Erythroblast (primary cell): ENCODE measurements around the gene TAS1R2.

Source experiments
- GATA1 ChIP-seq: IDR thresholded peaks from 2 replicates; pipeline ENCODE4 v1.6.1; 2011; ENCODE audit warnings: low read depth, mild to moderate bottlenecking, control low read depth, low read length, moderate library complexity
- POLR2A ChIP-seq: IDR thresholded peaks from 2 replicates; pipeline ENCODE4 v1.6.1; 2011; ENCODE audit warnings: mild to moderate bottlenecking, low read length

GRCh38 chr1:18798533-18798932 lies 60.9 kb downstream of the TAS1R2 start:
- TF ChIP-seq POLR2A (no peak), GATA1 (no peak)
